HEK293T (cell line): Measurements from ENCODE around the gene ATP2B2.

Source experiments
- CTCF ChIA-PET: fragments of 350-600 bp; formaldehyde crosslinking; extraction: SDS; loops from one replicate; lab custom pipeline; 2021; ENCODE audit warnings: antibody characterized with exemption, inconsistent platforms; lab: Yijun Ruan, JAX
- POLR2A ChIA-PET: fragments of 350-600 bp; formaldehyde crosslinking; extraction: SDS; loops from one replicate; lab custom pipeline; 2020; ENCODE audit warnings: antibody characterized with exemption, inconsistent platforms; lab: Yijun Ruan, JAX
- DNase-seq: peaks from one replicate; pipeline ENCODE4 v3.0.0; 2012; ENCODE audit warnings: mixed read lengths; ENCODE audit errors: extremely low spot score
- ARNT ChIP-seq: fragments of 450-650 bp; IDR thresholded peaks from 2 replicates; pipeline ENCODE4 v1.6.1; 2017; ENCODE audit warnings: mild to moderate bottlenecking
- BHLHE40 ChIP-seq: fragments of 450-650 bp; IDR thresholded peaks from 2 replicates; pipeline ENCODE4 v1.6.1; 2016; ENCODE audit warnings: mild to moderate bottlenecking, moderate library complexity, borderline replicate concordance
- CTBP1 ChIP-seq: fragments of 450-650 bp; IDR thresholded peaks from 2 replicates; pipeline ENCODE4 v1.6.1; 2016; ENCODE audit warnings: borderline replicate concordance
- ELF4 ChIP-seq: fragments of 450-650 bp; IDR thresholded peaks from 2 replicates; pipeline ENCODE4 v1.6.1; 2017; ENCODE audit warnings: antibody characterized with exemption
- FOXA1 ChIP-seq: fragments of 450-650 bp; IDR thresholded peaks from 2 replicates; pipeline ENCODE4 v1.6.1; 2016; ENCODE audit warnings: mild to moderate bottlenecking
- FOXK2 ChIP-seq: fragments of 450-650 bp; IDR thresholded peaks from 2 replicates; pipeline ENCODE4 v1.6.1; 2016; ENCODE audit warnings: mild to moderate bottlenecking
- FOXM1 ChIP-seq: fragments of 450-650 bp; IDR thresholded peaks from 2 replicates; pipeline ENCODE4 v1.6.1; 2017; ENCODE audit warnings: mild to moderate bottlenecking, borderline replicate concordance
- HDGF ChIP-seq: fragments of 450-650 bp; IDR thresholded peaks from 2 replicates; pipeline ENCODE4 v1.6.1; 2017; ENCODE audit warnings: antibody characterized with exemption, borderline replicate concordance
- L3MBTL2 ChIP-seq: fragments of 450-650 bp; conservative IDR thresholded peaks from 2 replicates; pipeline ENCODE4 v1.6.1; 2016; ENCODE audit warnings: mild to moderate bottlenecking
- LEF1 ChIP-seq: fragments of 450-650 bp; IDR thresholded peaks from 2 replicates; pipeline ENCODE4 v1.6.1; 2017; ENCODE audit warnings: mild to moderate bottlenecking, borderline replicate concordance
- NFRKB ChIP-seq: fragments of 450-650 bp; IDR thresholded peaks from 2 replicates; pipeline ENCODE4 v1.6.1; 2016; ENCODE audit warnings: mild to moderate bottlenecking, moderate library complexity
- PKNOX1 ChIP-seq: fragments of 450-650 bp; IDR thresholded peaks from 2 replicates; pipeline ENCODE4 v1.6.1; 2016
- SP1 ChIP-seq: fragments of 450-650 bp; IDR thresholded peaks from 2 replicates; pipeline ENCODE4 v1.6.1; 2017
- SUZ12 ChIP-seq: fragments of 450-650 bp; IDR thresholded peaks from 2 replicates; pipeline ENCODE4 v1.6.1; 2016; ENCODE audit warnings: mild to moderate bottlenecking
- TARDBP ChIP-seq: fragments of 450-650 bp; IDR thresholded peaks from 2 replicates; pipeline ENCODE4 v1.6.1; 2016
- ZNF384 ChIP-seq: fragments of 450-650 bp; IDR thresholded peaks from 2 replicates; pipeline ENCODE4 v1.6.1; 2016

The ATP2B2 gene

DNA sequence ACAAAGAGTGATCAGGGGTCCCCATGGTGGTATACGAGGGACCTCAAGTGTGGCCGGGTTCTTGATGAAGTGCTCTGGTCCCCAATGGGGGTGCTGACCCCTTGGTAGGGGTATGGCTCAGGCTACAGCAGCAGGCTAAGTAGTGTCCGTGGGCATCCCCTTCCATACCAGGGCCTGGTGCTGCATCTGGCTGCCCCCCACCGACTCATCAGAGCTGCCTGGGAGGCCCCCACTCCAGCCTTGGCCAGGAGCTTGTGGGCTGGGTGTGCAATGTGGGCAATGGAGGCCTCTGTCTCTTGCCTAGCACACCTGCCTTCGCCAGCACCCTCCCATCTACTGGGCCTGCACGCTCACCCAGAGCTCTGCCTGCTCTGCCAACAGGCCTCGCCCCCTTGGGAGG is 125.4 kb downstream of the ATP2B2 start:
- ChIA-PET CTCF (interaction anchor here (0.9 to 1.0 kb wide), 2 partner anchors 36 to 393 kb away, joined by 3 to 4 read pairs; no protein-coding TSS in a partner anchor), POLR2A (no interaction called here)
- no peak for DNase-seq

GRCh38 chr3:10379161-10379560 is 126.2 kb downstream of the ATP2B2 start:
- ChIA-PET CTCF (no interaction called here), POLR2A (no interaction called here)
- DNase-seq, result no peak
- TF ChIP-seq CTBP1 (no peak), PKNOX1 (no peak), SP1 (no peak), ELF4 (no peak), FOXA1 (no peak), ZNF384 (no peak), NFRKB (no peak), TARDBP (no peak), LEF1 (no peak), HDGF (no peak), SUZ12 (no peak), FOXM1 (no peak), BHLHE40 (no peak)

More for the DNA sequence above, 125.4 kb downstream of the ATP2B2 start:
- TF ChIP-seq BHLHE40, result no peak

- DNase-seq, result no peak
- TF ChIP-seq ZNF384, result no peak
- TF ChIP-seq FOXA1, result no peak
- TF ChIP-seq CTBP1, result no peak
- TF ChIP-seq SUZ12, result no peak
- no peak for TF ChIP-seq ARNT
- TF ChIP-seq FOXM1, result no peak
- no peak for TF ChIP-seq SP1
- TF ChIP-seq LEF1, result no peak
- TF ChIP-seq PKNOX1, result no peak
- no peak for TF ChIP-seq TARDBP
- TF ChIP-seq FOXK2, result no peak
- TF ChIP-seq NFRKB, result no peak
- POLR2A ChIA-PET, result no interaction called here
- CTCF ChIA-PET, result no interaction called here
Observed at GRCh38 chr3:10378742-10379141, 126.6 kb downstream of the ATP2B2 start.

GRCh38 chr3:10378246-10378645 is 127.1 kb downstream of the ATP2B2 start:
- ChIA-PET CTCF (no interaction called here), POLR2A (no interaction called here)
- no peak for DNase-seq
- TF ChIP-seq BHLHE40, result no peak
- no peak for TF ChIP-seq ZNF384
- no peak for TF ChIP-seq SP1
- TF ChIP-seq TARDBP, result no peak
- no peak for TF ChIP-seq LEF1
- TF ChIP-seq FOXM1, result no peak
- no peak for TF ChIP-seq L3MBTL2
- TF ChIP-seq HDGF, result no peak
- TF ChIP-seq FOXK2, result no peak
- TF ChIP-seq PKNOX1, result no peak

GRCh38 chr3:10377148-10377725 is 128.1 kb downstream of the ATP2B2 start:
- CTCF ChIA-PET, result no interaction called here
- no peak for TF ChIP-seq NFRKB
- no peak for TF ChIP-seq CTBP1
- no peak for TF ChIP-seq SP1
- TF ChIP-seq ARNT, result no peak
- no peak for TF ChIP-seq ZNF384
- TF ChIP-seq FOXM1, result no peak
- TF ChIP-seq SUZ12, result no peak
- TF ChIP-seq PKNOX1, result no peak
- TF ChIP-seq TARDBP, result no peak
- TF ChIP-seq FOXK2, result no peak
- no peak for TF ChIP-seq ELF4
- no peak for TF ChIP-seq L3MBTL2
- TF ChIP-seq BHLHE40, result no peak
- TF ChIP-seq FOXA1, result no peak
- TF ChIP-seq LEF1, result no peak
- no peak for TF ChIP-seq HDGF
- no peak for DNase-seq
- POLR2A ChIA-PET, result no interaction called here

GRCh38 chr3:10376353-10376752 is 129.0 kb downstream of the ATP2B2 start:
- POLR2A ChIA-PET, result no interaction called here
- no peak for DNase-seq
- CTCF ChIA-PET, result no interaction called here
- TF ChIP-seq SP1 (no peak), CTBP1 (no peak), FOXM1 (no peak), ZNF384 (no peak)
